Measurements from ENCODE around the gene DBNL. TPM values are rescaled to one million over a fixed set of nuclear protein-coding genes. Genes with fewer than 3 reads are reported as not detected.

The DBNL gene
- total RNA-seq, 2 donors from 2014 or later: 118 to 120 TPM

DNA sequence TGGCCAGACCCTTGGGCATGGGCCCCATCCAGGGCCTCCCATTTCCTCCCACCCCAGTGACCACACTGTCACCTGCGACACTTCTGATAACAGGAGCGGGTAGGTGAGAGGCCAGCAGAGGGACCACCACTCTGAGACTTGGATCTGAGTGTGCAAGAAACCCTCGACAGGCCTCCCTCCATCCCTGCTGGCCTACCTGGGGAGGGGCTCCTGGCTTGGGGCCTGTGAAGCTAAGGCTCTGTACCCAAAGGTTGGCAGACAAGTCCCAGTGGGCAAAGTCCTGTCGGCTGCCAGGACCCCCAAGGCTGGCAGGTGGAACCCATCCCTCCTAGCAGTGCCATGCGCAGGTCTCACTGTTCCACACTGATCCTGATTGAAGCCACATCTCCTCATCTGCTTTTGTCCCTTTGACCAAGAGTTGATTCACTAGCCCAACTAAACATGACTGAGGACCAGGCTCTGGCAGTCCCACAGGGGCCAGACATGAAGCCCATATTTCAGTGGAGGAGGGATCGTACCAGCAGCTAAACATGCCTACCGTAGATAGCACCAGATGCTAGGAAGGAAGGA lies 22.1 kb downstream of the DBNL start:
- intact Hi-C loops (cut with DNase I): no loop called here
- no peaks in the 10 kb centered on the region for H3K9me3 ChIP-seq
- H3K4me3 ChIP-seq: no peak overlapping the region
- H3K36me3 ChIP-seq: no peaks in the 10 kb centered on the region
- no peak for DNase-seq (ENCODE audit: low spot score)
- no peaks in the 10 kb centered on the region for H3K4me1 ChIP-seq (replicated peaks)
- WGBS: 68% methylated on average over 7 of the region's 7 CpGs
- no peak overlapping the region for H3K27ac ChIP-seq
- H3K27me3 ChIP-seq (replicated peaks; ENCODE audit: insufficient read depth): no peaks in the 10 kb centered on the region
- TF ChIP-seq, protein P1, sequence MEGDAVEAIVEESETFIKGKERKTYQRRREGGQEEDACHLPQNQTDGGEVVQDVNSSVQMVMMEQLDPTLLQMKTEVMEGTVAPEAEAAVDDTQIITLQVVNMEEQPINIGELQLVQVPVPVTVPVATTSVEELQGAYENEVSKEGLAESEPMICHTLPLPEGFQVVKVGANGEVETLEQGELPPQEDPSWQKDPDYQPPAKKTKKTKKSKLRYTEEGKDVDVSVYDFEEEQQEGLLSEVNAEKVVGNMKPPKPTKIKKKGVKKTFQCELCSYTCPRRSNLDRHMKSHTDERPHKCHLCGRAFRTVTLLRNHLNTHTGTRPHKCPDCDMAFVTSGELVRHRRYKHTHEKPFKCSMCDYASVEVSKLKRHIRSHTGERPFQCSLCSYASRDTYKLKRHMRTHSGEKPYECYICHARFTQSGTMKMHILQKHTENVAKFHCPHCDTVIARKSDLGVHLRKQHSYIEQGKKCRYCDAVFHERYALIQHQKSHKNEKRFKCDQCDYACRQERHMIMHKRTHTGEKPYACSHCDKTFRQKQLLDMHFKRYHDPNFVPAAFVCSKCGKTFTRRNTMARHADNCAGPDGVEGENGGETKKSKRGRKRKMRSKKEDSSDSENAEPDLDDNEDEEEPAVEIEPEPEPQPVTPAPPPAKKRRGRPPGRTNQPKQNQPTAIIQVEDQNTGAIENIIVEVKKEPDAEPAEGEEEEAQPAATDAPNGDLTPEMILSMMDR (IDR thresholded peaks at IDR 0.05): no peak
- TF ChIP-seq POLR2A (IDR thresholded peaks at IDR 0.05): no peak
- no peak for TF ChIP-seq POLR2AphosphoS5 (IDR thresholded peaks at IDR 0.05)

DNA sequence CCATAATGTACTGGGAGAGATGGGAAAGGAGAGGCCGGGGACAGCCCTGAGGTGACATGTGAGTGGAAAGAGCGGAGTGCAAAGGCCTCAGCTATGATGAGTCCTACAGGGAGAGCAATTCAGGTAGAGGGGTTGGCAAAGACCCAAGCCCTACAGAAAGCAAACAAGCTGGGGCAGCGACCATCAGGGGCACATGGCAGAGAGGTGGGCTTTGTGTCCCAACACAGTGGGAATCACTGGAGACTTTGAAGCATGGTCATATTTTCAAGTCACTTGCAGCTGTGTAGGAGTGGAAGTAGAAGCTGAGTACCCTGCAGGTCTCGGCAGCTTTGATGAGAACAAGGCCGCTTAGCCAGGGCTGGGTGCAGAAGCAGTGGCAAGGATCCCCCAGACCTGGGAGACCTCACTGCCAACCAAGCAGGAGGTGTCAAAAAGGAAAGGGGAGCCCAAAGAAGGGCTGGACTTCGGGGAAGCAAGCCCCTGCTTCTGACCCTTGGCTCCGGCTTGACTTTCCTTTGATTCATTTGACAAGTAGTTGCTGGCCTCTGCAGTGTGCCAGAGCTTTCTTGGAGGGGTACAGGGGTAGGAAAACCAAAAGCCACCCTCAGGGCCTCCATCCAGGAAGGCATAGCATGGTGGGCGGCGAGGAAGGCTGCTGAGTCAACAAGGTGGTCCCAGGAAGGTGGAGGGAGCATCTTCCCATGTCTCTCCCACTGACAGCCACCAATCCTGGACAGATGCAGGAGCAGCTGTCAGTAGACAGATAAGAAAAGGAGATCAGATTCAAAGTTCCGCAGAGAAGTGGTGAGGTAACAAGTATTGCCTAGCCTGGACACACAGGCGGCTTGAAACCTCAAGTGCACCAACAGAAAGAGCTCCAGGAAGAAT lies 22.8 kb downstream of the DBNL start:
- intact Hi-C loops (cut with DNase I): no loop called here
- H3K27ac ChIP-seq: no peak overlapping the region
- TF ChIP-seq, protein P1 (IDR thresholded peaks at IDR 0.05): no peak
- TF ChIP-seq POLR2A (IDR thresholded peaks at IDR 0.05): no peak
- TF ChIP-seq POLR2AphosphoS5 (IDR thresholded peaks at IDR 0.05): no peak
- H3K4me3 ChIP-seq: no peak overlapping the region
- no peaks in the 10 kb centered on the region for H3K9me3 ChIP-seq
- H3K36me3 ChIP-seq: no peaks in the 10 kb centered on the region
- H3K27me3 ChIP-seq (replicated peaks; ENCODE audit: insufficient read depth): no peaks in the 10 kb centered on the region
- 85% methylated on average over 11 of the region's 11 CpGs for WGBS
- H3K4me1 ChIP-seq (replicated peaks): no peaks in the 10 kb centered on the region
- no peak for DNase-seq (ENCODE audit: low spot score)

DNA sequence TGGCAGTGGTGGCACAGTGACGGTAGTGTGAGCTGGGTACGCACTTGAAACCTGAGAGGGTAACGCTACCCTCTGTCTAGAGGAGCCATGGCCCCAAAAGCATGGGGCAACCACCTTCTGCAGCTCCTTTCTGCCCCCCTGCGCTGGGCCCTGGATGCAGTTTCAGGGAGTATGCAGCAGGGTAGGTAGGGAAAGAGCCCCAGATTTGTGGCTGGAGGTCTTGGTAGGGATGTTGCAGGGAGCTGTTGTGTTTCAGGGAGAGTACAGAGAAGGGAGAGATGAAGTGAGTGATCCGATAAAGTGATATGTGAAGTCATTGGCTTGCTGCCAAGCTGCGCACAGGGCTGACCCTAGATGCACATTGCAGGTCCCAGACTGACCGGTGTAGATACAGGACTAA lies 23.6 kb downstream of the DBNL start:
- Histone ChIP-seq H3K4me3 (no peak overlapping the region), H3K27me3 (replicated peaks; ENCODE audit: insufficient read depth) (no peaks in the 10 kb centered on the region), H3K9me3 (no peaks in the 10 kb centered on the region), H3K36me3 (no peaks in the 10 kb centered on the region), H3K4me1 (replicated peaks) (peaks cover 5% of the 10 kb centered on the region), H3K27ac (no peak overlapping the region)
- WGBS: 71% methylated on average over 7 of the region's 7 CpGs
- intact Hi-C loops (cut with DNase I): no loop called here
- TF ChIP-seq, protein P1 (IDR thresholded peaks at IDR 0.05): no peak
- DNase-seq (ENCODE audit: low spot score): no peak

- TF ChIP-seq POLR2AphosphoS5 (IDR thresholded peaks at IDR 0.05) (no peak), POLR2A (IDR thresholded peaks at IDR 0.05) (no peak)
- TF ChIP-seq, protein P1 (IDR thresholded peaks at IDR 0.05): no peak
- no peak for DNase-seq (ENCODE audit: low spot score)
- H3K4me1 ChIP-seq (replicated peaks): peaks cover 9% of the 10 kb centered on the region
- no peaks in the 10 kb centered on the region for H3K27me3 ChIP-seq (replicated peaks; ENCODE audit: insufficient read depth)
- H3K4me3 ChIP-seq: no peak overlapping the region
- H3K9me3 ChIP-seq: no peaks in the 10 kb centered on the region
- peak overlapping the region in 1 of 2 donors; percentile 9 for H3K27ac ChIP-seq
- 79% methylated on average over 9 of the region's 9 CpGs for WGBS
- peaks cover 0 to 2% of the 10 kb centered on the region in 2 donors for H3K36me3 ChIP-seq
- intact Hi-C loops (cut with DNase I): loop anchor here (10.0 kb wide), 1 partner anchor 123 kb away; no protein-coding TSS in a partner anchor
Observed at GRCh38 chr7:44071726-44072363, 27.3 kb downstream of the DBNL start.
